ENCODE measurements around the gene LGI4.

- TF ChIP-seq, protein P1, sequence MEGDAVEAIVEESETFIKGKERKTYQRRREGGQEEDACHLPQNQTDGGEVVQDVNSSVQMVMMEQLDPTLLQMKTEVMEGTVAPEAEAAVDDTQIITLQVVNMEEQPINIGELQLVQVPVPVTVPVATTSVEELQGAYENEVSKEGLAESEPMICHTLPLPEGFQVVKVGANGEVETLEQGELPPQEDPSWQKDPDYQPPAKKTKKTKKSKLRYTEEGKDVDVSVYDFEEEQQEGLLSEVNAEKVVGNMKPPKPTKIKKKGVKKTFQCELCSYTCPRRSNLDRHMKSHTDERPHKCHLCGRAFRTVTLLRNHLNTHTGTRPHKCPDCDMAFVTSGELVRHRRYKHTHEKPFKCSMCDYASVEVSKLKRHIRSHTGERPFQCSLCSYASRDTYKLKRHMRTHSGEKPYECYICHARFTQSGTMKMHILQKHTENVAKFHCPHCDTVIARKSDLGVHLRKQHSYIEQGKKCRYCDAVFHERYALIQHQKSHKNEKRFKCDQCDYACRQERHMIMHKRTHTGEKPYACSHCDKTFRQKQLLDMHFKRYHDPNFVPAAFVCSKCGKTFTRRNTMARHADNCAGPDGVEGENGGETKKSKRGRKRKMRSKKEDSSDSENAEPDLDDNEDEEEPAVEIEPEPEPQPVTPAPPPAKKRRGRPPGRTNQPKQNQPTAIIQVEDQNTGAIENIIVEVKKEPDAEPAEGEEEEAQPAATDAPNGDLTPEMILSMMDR (IDR thresholded peaks at IDR 0.05 in 2 of 3, conservative IDR thresholded peaks at IDR 0.05 in 1 of 3; ENCODE audit: borderline replicate concordance in 1 of 3, insufficient read depth in 1 of 3, low read depth in 2 of 3, low read length in 2 of 3), result no peak
- TF ChIP-seq POLR2A (IDR thresholded peaks at IDR 0.05; ENCODE audit: borderline replicate concordance, extremely low read depth, insufficient read depth, insufficient read length) (no peak), POLR2AphosphoS5 (IDR thresholded peaks at IDR 0.05; ENCODE audit: low read depth, low read length) (no peak), YY1 (IDR thresholded peaks at IDR 0.05; ENCODE audit: extremely low read depth, insufficient replicate concordance, low read depth, low read length) (no peak), ZNF274 (IDR thresholded peaks at IDR 0.05; ENCODE audit: low read depth, low read length) (no peak), CEBPB (IDR thresholded peaks at IDR 0.05; ENCODE audit: low read depth) (no peak), EZH2 (IDR thresholded peaks at IDR 0.05) (no peak), EZH2phosphoT487 (IDR thresholded peaks at IDR 0.05; ENCODE audit: borderline replicate concordance) (no peak), SIN3A (IDR thresholded peaks at IDR 0.05; ENCODE audit: low read depth) (no peak), SP1 (IDR thresholded peaks at IDR 0.05; ENCODE audit: low read depth) (no peak), RAD21 (IDR thresholded peaks at IDR 0.05; ENCODE audit: low read depth) (no peak)
- TF ChIP-seq, protein P2, sequence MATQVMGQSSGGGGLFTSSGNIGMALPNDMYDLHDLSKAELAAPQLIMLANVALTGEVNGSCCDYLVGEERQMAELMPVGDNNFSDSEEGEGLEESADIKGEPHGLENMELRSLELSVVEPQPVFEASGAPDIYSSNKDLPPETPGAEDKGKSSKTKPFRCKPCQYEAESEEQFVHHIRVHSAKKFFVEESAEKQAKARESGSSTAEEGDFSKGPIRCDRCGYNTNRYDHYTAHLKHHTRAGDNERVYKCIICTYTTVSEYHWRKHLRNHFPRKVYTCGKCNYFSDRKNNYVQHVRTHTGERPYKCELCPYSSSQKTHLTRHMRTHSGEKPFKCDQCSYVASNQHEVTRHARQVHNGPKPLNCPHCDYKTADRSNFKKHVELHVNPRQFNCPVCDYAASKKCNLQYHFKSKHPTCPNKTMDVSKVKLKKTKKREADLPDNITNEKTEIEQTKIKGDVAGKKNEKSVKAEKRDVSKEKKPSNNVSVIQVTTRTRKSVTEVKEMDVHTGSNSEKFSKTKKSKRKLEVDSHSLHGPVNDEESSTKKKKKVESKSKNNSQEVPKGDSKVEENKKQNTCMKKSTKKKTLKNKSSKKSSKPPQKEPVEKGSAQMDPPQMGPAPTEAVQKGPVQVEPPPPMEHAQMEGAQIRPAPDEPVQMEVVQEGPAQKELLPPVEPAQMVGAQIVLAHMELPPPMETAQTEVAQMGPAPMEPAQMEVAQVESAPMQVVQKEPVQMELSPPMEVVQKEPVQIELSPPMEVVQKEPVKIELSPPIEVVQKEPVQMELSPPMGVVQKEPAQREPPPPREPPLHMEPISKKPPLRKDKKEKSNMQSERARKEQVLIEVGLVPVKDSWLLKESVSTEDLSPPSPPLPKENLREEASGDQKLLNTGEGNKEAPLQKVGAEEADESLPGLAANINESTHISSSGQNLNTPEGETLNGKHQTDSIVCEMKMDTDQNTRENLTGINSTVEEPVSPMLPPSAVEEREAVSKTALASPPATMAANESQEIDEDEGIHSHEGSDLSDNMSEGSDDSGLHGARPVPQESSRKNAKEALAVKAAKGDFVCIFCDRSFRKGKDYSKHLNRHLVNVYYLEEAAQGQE (IDR thresholded peaks at IDR 0.05; ENCODE audit: low read depth), result no peak
- TF ChIP-seq, protein P3, sequence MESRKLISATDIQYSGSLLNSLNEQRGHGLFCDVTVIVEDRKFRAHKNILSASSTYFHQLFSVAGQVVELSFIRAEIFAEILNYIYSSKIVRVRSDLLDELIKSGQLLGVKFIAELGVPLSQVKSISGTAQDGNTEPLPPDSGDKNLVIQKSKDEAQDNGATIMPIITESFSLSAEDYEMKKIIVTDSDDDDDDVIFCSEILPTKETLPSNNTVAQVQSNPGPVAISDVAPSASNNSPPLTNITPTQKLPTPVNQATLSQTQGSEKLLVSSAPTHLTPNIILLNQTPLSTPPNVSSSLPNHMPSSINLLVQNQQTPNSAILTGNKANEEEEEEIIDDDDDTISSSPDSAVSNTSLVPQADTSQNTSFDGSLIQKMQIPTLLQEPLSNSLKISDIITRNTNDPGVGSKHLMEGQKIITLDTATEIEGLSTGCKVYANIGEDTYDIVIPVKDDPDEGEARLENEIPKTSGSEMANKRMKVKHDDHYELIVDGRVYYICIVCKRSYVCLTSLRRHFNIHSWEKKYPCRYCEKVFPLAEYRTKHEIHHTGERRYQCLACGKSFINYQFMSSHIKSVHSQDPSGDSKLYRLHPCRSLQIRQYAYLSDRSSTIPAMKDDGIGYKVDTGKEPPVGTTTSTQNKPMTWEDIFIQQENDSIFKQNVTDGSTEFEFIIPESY (IDR thresholded peaks at IDR 0.05; ENCODE audit: extremely low read depth, insufficient replicate concordance, low read length), result no peak
Measured at GRCh38 chr19:35179830-35180229, 45.0 kb upstream of the LGI4 start.
